Gastroesophageal sphincter (tissue), 3 donors: ENCODE data around the gene COPS4.

Source experiments
- CTCF ChIP-seq, 4 experiments: fragments of 200-600 bp in 2 of 4; fragments of 450-650 bp in 2 of 4; sonication (generic) in 1 of 4; IDR thresholded peaks; one replicate each; pipeline ENCODE4 v1.5.1; 2017 to 2019; ENCODE audit warnings: antibody characterized with exemption in 4 of 4, mild to moderate bottlenecking in 2 of 4, moderate library complexity in 2 of 4
- POLR2A ChIP-seq, 2 donors: fragments of 450-650 bp; IDR thresholded peaks; one replicate each; pipeline ENCODE4 v1.6.1; 2017; ENCODE audit warnings: antibody characterized with exemption in 2 of 2, mild to moderate bottlenecking in 2 of 2, moderate library complexity in 1 of 2

DNA sequence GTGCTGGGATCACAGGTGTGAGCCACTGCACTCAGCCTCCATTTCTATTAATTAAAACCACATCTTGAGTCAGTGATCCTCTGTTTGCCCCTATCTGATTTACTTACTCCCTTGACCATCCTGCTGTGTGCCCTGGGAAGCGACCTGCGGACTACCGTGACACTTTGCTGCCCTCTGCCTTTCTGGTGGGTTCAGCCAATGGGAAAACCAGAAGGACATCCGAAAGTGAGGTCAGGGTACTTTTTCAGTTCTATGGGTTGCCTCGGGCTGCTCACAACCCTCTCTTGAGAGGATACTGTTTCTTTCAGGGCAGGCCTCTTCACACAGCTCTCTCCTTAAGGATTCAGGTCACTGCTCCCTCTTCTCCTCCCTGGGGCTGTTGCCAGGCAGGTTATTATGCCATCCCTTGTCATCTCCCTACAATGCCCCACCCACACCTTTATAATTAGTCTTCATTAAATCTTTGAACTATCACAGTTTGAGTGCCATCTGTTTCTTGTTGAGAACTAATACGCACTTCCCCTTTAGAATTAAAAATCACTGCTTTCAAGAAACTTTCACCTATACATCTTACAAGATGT is 58.2 kb downstream of the COPS4 start:
- TF ChIP-seq CTCF (IDR thresholded peaks at IDR 0.05), result no peak
- no peak for TF ChIP-seq POLR2A (IDR thresholded peaks at IDR 0.05)
